Stimulated activated CD8-positive, alpha-beta memory T cell treated with anti-CD3 and anti-CD28 coated beads, Interleukin-4, amount 100 ng/mL, for 4 hours (primary cell): ENCODE measurements around the gene GREB1L.

Experiments used
- DNase-seq, 2 donors: peaks; one replicate each; pipeline ENCODE4 v3.0.0-alpha.2; 2020; ENCODE audit warnings: low read depth in 2 of 2, low spot score in 1 of 2

GREB1L gene

GRCh38 chr18:21479721-21480120 is 237.7 kb downstream of the GREB1L start:
- no peak for DNase-seq

DNA sequence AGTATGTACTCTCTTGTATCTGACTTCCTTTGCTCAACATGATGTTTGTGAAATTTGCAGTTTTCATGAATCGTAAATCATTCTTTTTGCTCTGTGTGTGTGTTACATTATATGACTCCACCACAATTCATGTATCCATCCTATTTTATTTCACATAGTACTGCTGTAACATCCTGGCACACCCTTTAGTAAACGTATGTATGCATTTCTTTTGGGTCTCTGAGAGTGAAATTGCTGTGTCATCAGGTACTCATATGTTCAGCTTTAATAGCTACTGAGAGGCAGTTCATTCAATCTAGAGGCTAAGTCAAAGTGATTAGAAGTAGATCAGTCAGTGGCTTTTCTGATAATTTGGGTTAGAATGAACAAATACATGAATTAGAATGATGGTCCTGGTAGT is 239.7 kb downstream of the GREB1L start:
- DNase-seq, result no peak

DNA sequence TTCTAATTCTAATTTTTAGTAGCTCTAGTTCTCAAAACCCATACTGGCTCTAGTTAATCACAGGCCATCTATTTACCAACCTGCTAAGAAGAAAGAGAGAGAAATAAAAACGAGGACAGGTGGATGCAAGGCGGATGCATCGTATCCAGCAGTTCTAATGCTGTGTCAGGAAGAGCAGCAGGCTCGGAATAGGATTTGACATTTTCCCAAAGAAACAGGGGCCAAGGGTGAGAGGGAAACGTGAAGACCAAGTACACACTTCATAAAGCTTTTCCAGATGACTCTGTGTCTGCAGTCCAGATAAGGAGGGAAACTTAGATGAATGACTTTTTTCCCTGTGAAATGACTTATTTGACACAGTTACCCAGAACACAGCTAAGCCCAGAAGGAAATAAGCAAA is 241.0 kb downstream of the GREB1L start:
- no peak for DNase-seq

DNA sequence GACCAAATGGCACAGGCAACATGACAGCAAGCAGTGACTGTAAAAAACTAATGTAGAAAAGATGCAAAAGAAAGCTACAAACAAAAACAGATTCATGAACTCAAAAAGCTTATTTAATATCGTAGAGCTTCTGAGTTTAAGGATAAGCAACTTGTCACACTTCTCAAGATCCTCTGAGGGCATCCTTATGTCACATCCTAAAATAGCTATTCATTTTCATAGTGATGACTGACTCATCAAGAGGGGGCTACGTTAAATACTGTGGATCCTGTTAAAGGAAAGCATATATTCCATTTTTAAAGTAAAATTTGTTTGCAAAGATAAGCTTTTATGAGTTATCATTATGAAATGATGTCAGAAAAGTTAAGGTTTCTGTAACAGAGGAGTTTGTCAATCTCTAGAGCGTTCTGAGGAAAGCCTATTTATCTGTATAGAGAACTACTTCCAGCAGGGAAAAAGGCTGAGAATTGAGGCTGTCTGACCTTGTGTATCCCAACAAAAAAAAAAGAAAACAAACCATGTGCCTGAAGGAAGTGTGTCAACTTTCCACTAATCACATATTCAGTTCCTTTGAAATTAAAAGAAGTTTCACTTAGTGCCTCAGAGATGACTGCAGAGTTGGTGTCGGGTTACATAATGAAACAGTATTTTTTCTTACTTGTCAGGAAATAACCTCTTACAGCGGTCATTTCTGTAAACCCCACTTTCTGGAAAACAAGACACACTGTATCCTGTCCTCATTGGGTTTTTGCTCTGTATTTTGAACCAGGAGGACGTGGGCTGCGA is 243.0 kb downstream of the GREB1L start:
- no peak for DNase-seq

GRCh38 chr18:21486905-21487437 is 244.9 kb downstream of the GREB1L start:
- no peak for DNase-seq

- no peak for DNase-seq
Observed at GRCh38 chr18:21489119-21489750, 247.2 kb downstream of the GREB1L start.

DNA sequence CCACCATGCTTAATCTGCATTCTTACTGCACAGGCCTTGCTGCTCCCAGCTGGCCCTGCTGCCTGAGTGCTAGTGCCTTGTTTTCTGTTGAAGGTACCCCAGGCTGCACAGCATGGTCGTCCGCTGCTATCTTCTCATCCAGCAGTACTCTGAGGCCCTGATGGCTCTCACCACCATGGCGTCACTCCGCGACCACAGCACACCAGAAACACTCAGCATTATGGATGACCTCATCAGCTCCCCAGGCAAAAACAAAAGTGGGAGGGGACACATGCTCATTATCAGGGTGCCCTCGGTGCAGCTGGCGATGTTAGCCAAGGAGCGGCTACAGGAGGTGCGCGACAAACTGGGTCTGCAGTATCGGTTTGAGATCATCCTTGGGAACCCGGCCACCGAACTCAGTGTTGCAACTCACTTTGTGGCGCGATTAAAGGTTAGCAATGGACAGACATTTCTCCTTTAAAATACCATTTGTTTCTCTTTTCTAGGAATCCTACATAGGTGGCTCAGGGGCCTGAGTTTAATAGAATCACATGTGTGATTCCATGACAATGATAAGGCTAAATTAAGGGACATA is 248.0 kb downstream of the GREB1L start:
- no peak for DNase-seq

GRCh38 chr18:21490748-21491147 is 248.7 kb downstream of the GREB1L start:
- no peak for DNase-seq

DNA sequence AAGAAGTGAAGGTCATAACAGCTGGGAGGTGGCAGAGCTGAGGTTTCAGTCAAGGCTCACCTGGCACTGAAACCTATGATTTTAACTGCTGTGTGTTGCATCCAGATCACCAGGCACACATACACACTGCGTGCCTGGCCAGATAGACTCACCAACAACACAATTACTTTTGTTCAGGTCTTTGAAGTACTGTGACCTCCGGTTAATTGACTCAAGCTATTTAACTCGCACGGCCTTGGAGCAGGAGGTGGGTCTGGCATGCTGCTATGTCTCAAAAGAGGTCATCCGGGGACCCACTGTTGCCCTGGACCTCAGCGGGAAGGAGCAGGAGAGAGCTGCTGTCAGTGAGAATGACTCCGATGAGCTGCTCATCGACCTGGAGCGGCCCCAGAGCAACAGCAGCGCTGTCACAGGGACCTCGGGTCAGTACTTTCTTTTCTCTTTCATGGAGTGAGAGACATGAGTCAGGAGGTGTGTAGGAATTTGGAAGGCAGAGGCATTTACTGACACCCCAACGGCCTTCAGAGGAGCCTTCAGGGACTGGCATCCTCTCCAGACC is 254.3 kb downstream of the GREB1L start:
- no peak for DNase-seq

DNA sequence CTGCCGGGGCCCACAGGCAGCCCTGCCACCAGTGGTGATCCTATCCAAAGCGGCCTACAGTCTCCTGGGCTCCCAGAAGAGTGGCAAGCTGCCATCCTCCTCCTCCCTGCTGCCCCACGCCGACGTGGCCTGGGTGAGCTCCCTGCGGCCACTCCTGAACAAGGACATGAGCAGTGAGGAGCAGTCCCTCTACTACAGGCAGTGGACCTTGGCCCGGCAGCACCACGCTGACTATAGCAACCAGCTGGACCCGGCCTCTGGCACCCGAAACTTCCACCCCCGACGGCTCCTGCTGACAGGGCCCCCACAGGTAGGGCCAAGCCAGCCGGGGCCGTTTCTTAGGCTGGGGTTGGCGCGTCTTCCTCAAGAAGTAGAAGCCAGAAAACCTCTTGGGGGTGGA is 258.0 kb downstream of the GREB1L start:
- no peak for DNase-seq

DNA sequence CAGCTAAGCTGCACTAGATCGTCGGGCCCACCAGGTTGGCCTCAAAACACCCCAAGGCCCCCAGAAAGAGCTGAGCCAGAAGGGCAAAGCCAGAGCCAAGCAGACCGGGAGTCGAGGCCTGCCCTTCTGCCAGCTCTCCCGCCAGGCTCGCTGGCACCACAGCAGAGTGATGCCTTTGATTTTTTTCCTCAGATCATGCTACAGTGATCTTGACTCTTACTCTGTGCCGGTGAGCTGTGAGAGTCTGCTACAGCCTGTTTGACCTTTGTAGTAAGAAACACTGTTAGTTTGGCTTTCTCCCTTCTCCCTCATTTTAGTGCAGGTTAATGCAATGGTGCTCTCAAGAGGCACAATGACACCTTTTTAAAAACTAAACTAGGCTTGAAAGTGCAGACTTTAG is 260.6 kb downstream of the GREB1L start:
- no peak for DNase-seq

DNA sequence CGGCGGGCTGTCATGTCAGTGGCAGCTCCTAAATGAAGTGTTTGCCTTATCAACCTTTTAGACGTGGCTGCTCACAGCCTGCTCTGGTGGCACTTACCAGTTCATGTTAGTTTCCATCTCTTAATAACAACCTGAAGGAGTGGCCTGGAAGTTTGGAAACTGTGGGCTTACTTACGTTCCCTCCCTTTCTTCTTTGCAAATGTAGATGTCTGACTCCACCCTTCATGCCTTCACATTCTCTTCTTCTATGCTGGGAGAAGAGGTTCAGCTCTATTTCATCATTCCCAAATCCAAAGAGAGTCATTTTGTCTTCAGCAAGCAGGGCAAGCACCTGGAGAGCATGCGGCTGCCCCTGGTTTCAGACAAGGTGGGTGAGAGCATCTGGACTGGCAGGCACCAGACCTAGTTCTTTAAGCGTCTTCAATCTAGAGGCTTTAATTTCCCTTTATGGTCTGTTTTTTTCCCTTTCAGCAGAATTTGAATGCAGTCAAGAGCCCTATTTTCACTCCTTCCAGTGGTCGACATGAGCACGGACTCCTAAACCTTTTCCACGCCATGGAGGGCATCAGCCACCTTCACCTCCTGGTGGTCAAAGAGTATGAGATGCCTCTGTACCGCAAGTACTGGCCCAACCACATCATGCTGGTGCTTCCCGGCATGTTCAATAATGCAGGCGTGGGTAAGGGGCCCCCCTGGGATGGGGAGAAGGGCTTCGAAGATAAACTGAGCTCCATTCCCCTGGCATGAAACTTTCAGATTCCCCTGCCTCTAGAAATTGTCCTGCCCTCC is 266.1 kb downstream of the GREB1L start:
- no peak for DNase-seq

DNA sequence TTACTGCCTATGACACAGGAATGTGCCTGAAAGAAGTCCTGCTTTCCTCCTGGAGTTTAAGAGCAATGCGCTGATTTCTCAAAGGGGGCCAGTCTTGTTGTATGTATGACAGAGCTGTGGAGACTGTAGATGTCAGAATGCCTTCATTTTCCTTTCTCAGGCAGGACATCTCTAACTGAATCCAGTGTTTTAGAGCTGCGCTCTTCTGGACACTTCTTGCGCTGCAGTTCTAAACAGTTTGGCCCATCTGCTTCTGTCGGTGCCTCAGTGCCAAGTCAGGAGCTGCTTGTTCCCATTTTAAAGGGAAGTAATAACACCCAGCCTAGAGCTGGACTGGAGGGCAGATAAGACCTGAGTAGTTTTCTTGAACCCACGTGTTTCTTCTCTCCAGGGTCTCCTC is 267.0 kb downstream of the GREB1L start:
- no peak for DNase-seq

DNA sequence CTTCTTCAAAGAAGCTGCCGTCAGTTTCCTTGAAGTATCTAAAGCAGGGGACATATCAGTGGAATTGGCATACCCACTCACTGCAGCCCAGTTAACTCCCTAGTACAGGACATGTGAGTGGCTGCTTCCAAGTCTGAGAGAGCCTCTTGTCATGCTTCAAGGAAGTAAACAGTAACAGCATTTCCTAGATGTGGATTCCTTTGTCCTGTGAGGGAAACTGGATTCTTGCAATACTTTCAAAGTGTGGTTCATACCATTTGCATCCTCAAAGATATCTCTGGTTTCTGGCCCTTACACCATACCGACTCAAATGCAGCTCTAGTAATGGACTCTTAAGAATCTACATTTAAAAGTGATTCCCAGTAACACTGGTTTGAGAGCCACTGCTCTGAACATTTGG is 271.3 kb downstream of the GREB1L start:
- no peak for DNase-seq

- DNase-seq, result no peak
Observed at GRCh38 chr18:21513741-21514140, 271.7 kb downstream of the GREB1L start.

- DNase-seq, result no peak
Observed at GRCh38 chr18:21522530-21522929, 280.5 kb downstream of the GREB1L start.

DNA sequence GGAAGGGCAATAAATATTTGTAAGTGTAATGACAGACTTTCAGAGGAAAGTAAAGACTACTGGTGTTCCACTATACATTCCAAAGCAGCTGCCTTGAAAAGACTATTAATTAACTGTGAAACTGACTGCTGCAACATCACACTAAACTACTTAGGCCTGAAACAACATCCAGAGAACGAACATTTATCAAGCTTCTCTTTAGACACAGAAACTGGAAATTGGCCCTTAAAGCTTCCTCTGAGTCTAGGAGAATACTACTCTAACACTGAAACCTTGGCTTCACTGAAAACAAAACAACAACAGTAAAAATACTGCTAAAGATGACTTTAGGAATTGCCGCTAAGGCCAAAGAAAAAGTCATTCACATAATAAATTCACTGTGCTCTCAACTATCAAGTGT is 283.9 kb downstream of the GREB1L start:
- DNase-seq, result no peak

- DNase-seq, result no peak
Observed at GRCh38 chr18:21526463-21526862, 284.4 kb downstream of the GREB1L start.

DNA sequence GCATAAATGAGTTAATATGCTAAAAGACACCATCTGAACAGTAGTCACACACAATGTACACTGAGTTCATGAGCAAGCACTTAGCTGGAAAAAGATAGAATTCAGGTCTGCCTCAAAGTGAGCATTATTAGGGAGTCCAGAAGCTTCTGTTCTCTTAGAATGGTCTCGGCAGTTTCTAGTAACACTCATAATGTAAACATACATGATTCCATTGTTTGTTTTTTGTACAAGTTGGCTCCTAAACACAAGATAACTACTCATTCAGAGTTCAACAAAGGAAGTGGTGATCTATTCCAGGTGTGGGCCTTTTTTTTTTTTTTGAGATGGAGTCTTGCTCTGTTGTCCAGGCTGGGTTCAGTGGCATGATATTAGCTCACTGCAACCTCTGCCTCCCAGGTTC is 292.3 kb downstream of the GREB1L start:
- DNase-seq, result no peak

GRCh38 chr18:21538230-21538629 is 296.2 kb downstream of the GREB1L start:
- no peak for DNase-seq

DNA sequence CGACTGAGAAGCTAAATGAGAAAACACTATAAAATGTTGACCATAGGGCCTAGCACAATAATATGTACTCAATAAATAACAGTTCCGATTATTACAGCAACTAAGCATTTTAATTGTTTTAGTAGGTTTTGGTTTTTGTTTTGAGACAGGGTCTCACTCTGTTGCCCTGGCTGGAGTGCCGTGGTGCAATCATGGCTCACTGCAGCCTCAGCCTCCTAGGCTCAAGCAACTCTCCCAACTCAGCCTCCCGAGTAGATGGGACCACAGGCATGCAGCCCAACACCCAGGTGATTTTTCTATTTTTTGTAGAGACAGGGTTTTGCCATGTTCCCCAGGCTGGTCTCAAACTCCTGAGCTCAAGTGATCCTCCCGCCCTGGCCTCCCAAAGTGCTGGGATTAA is 304.4 kb downstream of the GREB1L start:
- DNase-seq, result no peak
